Activated CD4-positive, CD25-positive, alpha-beta regulatory T cell treated with anti-CD3 and anti-CD28 coated beads, Interleukin-2, amount 50 U/mL, for 16 hours (primary cell): Measurements from ENCODE around the gene NLN.
"Not testable (repeated sequence)": the region's sequence is repeated elsewhere in the genome, so short reads cannot be mapped to it uniquely, and the experiment has no call there.

Experiments used
- DNase-seq: peaks from one replicate; pipeline ENCODE4 v3.0.0-alpha.2; 2020; ENCODE audit warnings: low read depth, low spot score

Gene NLN

DNA sequence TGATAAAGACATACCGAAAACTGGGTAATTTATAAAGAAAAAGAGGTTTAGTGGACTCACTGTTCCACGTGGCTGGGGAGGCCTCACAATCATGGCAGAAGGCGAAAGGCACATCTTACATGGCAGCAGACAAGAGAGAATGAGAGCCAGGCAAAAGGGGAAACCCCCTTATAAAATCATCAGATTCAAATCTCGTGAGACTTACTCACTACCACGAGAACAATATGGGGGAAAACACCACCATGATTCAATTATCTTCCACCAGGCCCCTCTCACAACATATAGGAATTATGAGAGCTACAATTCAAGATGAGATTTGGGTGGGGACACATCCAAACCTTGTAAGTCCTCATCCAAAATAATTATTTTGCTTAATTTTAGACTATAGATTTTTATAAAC lies 149.8 kb downstream of the NLN start:
- DNase-seq, result not testable (repeated sequence)

DNA sequence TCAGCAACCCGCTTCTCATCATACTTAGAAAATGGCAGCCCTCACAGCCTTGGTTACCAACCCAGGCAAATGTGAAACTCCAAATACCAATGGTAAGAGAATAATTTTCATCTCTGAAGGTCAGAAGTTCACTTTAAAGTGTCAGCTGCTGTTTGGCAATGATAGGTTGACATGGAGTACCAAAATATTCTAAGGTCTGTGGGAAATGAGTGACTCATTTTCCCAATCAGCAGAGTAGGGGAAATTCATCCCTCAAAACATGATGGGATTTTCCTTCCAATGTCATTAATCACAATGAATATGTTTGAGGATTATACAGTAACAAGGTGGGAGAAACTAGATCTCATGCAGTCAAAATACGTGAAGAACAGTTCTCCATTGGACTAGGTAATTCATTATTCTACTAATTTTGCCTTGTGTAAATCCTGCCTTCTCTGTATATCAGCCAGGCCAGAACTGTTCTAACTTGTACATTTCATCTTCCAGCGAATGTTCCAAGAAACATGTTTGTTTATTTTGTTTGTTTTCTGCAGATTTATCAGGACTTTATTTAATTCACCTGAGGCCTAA lies 151.3 kb downstream of the NLN start:
- no peak for DNase-seq

DNA sequence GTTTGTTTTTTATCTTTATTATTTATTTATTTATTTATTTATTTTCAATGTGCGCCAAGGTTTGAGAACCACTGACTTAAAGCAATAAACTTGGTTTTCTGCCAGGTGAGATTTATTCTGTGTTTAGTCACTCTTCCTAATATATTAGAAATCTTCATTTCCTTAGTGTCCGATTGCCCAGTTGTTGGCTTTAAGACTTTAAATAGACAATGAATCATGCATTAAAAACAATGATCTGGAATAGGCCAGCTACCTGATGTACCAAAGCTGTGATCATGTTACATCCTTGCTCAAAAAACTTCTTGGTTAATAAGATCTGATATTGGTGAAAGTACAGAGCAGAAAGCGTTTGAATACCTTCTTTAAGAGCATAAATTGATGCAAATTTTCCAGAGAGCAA lies 152.2 kb downstream of the NLN start:
- DNase-seq, result no peak

DNA sequence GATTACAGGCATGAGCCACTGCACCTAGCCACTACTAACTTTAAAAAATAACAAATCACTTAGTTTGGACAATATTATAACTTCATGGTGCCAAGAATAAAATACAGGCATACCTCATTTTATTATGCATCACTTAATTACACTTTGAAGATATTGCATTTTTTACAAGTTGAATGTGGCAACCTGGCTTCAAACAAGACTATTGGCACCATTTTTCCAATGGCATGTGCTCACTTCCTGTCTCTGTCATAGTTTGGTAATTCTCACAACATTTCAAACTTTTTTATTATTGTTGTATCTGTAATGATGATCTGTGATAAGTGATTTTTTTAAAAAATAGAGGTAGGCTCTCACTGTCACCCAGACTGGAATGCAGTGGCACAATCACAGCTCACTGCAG lies 154.5 kb downstream of the NLN start:
- DNase-seq, result no peak

DNA sequence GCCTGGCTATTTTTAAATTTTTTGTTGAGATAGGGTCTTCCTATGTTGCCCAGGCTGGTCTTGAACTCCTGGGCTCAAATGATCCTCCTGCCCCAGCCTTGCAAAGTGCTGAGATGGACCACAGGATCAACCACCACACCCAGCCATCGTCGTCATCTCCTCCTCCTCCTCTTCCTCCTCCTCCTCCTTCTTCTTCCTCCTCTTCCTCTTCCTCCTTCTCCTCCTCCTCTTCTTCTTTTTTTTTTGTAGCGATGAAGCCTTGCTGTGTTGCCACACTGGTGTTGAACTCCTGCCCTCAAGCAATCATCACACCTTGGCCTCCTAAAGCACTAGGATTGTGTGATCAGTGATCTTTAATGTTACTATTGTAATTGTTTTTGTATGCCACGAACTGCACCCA lies 155.0 kb downstream of the NLN start:
- DNase-seq, result no peak
